ENCODE measurements around the gene DIPK1A.
"Not testable (repeated sequence)": the region's sequence is repeated elsewhere in the genome, so short reads cannot be mapped to it uniquely, and the experiment has no call there.

The DIPK1A gene

DNA sequence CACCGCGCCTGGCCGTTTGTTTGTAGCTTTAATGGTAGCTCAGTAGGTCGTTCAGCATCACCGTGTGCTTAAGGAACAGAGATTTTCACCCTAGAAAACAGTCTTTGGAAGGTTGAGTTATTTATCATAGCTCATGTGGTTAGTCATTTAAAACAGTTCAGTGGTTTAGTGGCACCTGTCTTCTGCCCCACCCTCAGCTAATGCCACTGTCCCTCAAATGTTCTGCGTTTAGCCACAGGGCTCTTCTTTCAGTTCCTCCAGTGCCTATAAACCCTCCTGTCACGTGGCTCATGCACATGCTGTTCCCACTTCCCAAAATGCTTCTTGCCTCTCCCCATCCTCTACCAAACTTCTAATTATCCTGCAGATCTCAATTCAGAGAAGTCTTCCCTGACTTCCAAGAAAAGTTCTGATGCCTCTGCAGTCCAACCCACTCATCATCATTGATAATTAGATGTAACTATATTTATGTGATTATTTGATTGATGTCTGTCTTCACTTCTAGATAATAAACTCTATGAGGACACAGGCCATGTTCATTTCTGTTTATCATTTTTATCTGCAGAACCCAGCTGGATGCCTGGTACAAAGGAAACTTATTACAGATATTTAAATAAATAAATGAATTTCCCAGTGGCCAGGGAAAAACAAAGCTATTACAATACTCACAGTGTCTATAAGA, 14.4 kb upstream of the DIPK1A start:
- H3K4me3 ChIP-seq (ENCODE audit: low read depth, low read length) = no peak overlapping the region
- TF ChIP-seq, protein P1, sequence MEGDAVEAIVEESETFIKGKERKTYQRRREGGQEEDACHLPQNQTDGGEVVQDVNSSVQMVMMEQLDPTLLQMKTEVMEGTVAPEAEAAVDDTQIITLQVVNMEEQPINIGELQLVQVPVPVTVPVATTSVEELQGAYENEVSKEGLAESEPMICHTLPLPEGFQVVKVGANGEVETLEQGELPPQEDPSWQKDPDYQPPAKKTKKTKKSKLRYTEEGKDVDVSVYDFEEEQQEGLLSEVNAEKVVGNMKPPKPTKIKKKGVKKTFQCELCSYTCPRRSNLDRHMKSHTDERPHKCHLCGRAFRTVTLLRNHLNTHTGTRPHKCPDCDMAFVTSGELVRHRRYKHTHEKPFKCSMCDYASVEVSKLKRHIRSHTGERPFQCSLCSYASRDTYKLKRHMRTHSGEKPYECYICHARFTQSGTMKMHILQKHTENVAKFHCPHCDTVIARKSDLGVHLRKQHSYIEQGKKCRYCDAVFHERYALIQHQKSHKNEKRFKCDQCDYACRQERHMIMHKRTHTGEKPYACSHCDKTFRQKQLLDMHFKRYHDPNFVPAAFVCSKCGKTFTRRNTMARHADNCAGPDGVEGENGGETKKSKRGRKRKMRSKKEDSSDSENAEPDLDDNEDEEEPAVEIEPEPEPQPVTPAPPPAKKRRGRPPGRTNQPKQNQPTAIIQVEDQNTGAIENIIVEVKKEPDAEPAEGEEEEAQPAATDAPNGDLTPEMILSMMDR (IDR thresholded peaks at IDR 0.05; ENCODE audit: low read depth, low read length) = no peak

GRCh38 chr1:92974112-92974511, 12.8 kb upstream of the DIPK1A start:
- not testable (repeated sequence) for H3K4me3 ChIP-seq (ENCODE audit: low read depth, low read length)

DNA sequence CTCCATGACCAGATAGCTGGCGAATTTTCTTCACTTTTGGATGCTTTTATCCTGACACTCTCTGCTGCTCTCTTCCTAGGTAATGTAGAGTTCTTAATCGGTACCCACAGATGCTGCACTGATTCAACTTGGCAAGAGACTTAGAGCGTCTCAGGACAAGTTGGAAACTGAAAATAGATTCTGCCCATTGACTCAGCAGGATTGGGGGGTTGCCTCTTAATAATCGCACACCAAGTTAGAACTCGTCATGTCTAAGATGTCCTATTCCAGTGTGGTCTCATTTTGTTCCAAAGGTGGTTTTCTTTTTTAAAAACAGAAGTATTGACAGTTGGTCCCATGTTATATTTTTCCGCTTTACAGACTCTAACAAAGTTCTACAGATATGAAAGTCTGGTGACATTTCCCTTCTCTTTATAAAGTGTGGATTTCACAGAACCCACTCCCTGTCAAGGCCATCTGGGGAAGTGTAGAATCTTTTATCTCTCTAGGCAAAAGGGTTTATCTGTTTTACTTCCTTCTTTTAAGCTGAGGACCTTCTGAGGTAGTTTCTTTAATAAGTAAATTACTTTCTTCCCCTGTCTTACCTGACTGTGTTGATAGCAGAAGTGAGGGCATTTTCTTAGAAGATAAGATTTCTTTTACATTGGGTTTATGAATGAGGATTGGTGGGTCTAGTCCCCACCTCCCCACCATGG, 12.1 kb upstream of the DIPK1A start:
- H3K4me3 ChIP-seq (ENCODE audit: low read depth, low read length) = no peak overlapping the region
- TF ChIP-seq, protein P1 (IDR thresholded peaks at IDR 0.05; ENCODE audit: low read depth, low read length) = no peak

GRCh38 chr1:92972409-92973129, 11.3 kb upstream of the DIPK1A start:
- no peak overlapping the region for H3K4me3 ChIP-seq (ENCODE audit: low read depth, low read length)
- TF ChIP-seq, protein P1 (IDR thresholded peaks at IDR 0.05; ENCODE audit: low read depth, low read length) = no peak

GRCh38 chr1:92971932-92972331, 10.7 kb upstream of the DIPK1A start:
- H3K4me3 ChIP-seq (ENCODE audit: low read depth, low read length) = not testable (repeated sequence)

GRCh38 chr1:92970990-92971689, 9.9 kb upstream of the DIPK1A start:
- TF ChIP-seq, protein P1 (IDR thresholded peaks at IDR 0.05; ENCODE audit: low read depth, low read length) = no peak
- no peak overlapping the region for H3K4me3 ChIP-seq (ENCODE audit: low read depth, low read length)

DNA sequence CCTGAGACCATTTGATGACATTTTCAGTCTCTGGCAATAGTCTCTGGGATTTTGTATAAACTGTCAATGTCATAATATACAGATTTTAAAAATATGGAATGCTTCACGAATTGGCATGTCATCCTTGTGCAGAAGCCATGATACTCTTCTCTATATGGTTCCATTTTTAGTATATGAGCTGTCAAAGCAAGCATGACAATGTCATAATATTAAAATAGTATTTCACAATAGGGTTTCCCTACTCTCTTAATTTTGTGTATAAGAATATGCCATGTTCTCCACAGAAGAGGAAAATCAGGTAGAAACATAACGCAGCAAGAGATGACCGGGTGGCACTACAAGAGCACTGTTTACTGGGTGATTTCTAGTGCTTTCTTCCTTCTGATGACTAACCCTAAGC, 8.3 kb upstream of the DIPK1A start:
- TF ChIP-seq, protein P1 (IDR thresholded peaks at IDR 0.05; ENCODE audit: low read depth, low read length) = no peak
- no peak overlapping the region for H3K4me3 ChIP-seq (ENCODE audit: low read depth, low read length)
